ENCODE data around the gene MAML2.

GRCh38 chr11:96215110-96215782 lies 127.7 kb downstream of the MAML2 start:
- no peak for TF ChIP-seq POLR2AphosphoS5 (IDR thresholded peaks at IDR 0.05; ENCODE audit: low read depth)
- no peak for TF ChIP-seq EZH2phosphoT487 (IDR thresholded peaks at IDR 0.05; ENCODE audit: unreplicated experiment)
- TF ChIP-seq JUNB (IDR thresholded peaks at IDR 0.05; ENCODE audit: unreplicated experiment): no peak
- no peak for TF ChIP-seq EZH2 (IDR thresholded peaks at IDR 0.05; ENCODE audit: low read depth, unreplicated experiment)
- TF ChIP-seq CTCF (conservative IDR thresholded peaks at IDR 0.05; ENCODE audit: low read depth in 2 of 2): no peak
- TF ChIP-seq CREB1 (CRISPR knock-in tag; IDR thresholded peaks at IDR 0.05; ENCODE audit: low read depth): no peak
- TF ChIP-seq REST (IDR thresholded peaks at IDR 0.05; ENCODE audit: unreplicated experiment): no peak
- TF ChIP-seq NANOG (IDR thresholded peaks at IDR 0.05; ENCODE audit: borderline replicate concordance): no peak
- no peak for TF ChIP-seq ZNF114 (CRISPR knock-in tag; IDR thresholded peaks at IDR 0.05)
- TF ChIP-seq ETS1 (IDR thresholded peaks at IDR 0.05): no peak
- TF ChIP-seq STAT1 (IDR thresholded peaks at IDR 0.05; ENCODE audit: unreplicated experiment): no peak
- TF ChIP-seq ZNF462 (CRISPR knock-in tag; IDR thresholded peaks at IDR 0.05): no peak
- TF ChIP-seq ZNF331 (CRISPR knock-in tag; IDR thresholded peaks at IDR 0.05; ENCODE audit: low read depth): no peak

Data from GM23338 (cell line).